ENCODE measurements around the gene ELN. TPM values are rescaled to one million over a fixed set of nuclear protein-coding genes. Genes with fewer than 3 reads are reported as not detected.

ELN gene
- total RNA-seq, 1 experiment from 2014 or later = 0.37 TPM

DNA sequence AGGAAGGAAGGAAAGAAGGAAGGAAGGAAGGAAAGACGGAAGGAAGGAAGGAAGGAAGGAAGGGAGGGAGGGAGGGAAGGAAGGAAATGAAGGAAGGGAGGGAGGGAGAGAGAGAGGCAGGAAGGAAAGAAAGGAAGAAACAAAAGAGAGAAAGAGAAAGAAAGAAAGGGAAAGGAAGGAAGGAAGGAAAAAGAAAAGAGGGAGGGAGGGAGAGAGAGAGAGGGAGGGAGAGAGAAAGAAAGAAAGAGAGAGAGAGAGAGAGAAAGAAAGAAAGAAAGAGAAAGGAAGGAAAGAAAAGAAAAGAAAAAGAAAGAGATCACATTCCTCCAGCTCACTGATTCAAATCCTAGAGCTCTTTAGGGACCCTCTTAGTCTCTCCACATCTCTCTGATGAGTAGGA, 24.7 kb downstream of the ELN start:
- Mint-ChIP-seq H3K27me3 (ENCODE audit: low read depth) (peaks cover 2% of the 10 kb centered on the region), H3K9me3 (no peaks in the 10 kb centered on the region), H3K36me3 (ENCODE audit: insufficient read depth in 1 of 3, low read depth in 3 of 3) (no peaks in the 10 kb centered on the region), H3K4me3 (no peak overlapping the region), H3K4me1 (peaks cover 12 to 16% of the 10 kb centered on the region in 2 experiments), H3K27ac (no peak overlapping the region)
- Histone ChIP-seq H3K4ac (ENCODE audit: low read depth, low read length) (no peak overlapping the region), H3K79me1 (ENCODE audit: insufficient read depth, low read depth, low read length, poor library complexity, severe bottlenecking) (no peaks in the 10 kb centered on the region), H3K4me2 (ENCODE audit: insufficient read depth, insufficient read length, low read length) (no peak overlapping the region), H4K5ac (ENCODE audit: insufficient read length, low read depth, low read length) (no peak overlapping the region), H3K18ac (ENCODE audit: insufficient read length, low read depth, low read length) (no peak overlapping the region), H2BK15ac (ENCODE audit: low read depth, low read length) (no peak overlapping the region), H3K14ac (ENCODE audit: insufficient read depth, low read length) (no peak overlapping the region), H3K79me2 (ENCODE audit: insufficient read depth, low read length) (no peaks in the 10 kb centered on the region), H3K27me3 (ENCODE audit: insufficient read depth, low read length) (no peaks in the 10 kb centered on the region), H3K23ac (ENCODE audit: insufficient read length, low read depth, low read length) (no peak overlapping the region), H2BK20ac (ENCODE audit: low read depth, low read length, poor library complexity, severe bottlenecking) (no peak overlapping the region), H2AFZ (ENCODE audit: low read length) (no peak overlapping the region), H2BK120ac (ENCODE audit: low read depth, low read length, poor library complexity, severe bottlenecking) (no peak overlapping the region), H2BK12ac (ENCODE audit: insufficient read length, low read depth, low read length) (no peak overlapping the region), H3K27ac (ENCODE audit: insufficient read length, low read depth, low read length) (no peak overlapping the region), H3K56ac (ENCODE audit: insufficient read length, low read depth, low read length) (no peak overlapping the region), H3K9ac (ENCODE audit: extremely low read depth, insufficient read length, low read length) (no peak overlapping the region), H2AK5ac (ENCODE audit: insufficient read length, low read length) (no peak overlapping the region), H3K9me3 (ENCODE audit: control insufficient read depth, low read depth, low read length) (no peaks in the 10 kb centered on the region), H4K91ac (ENCODE audit: insufficient read length, low read depth, low read length) (no peak overlapping the region), H3K23me2 (ENCODE audit: insufficient read length, low read depth, low read length, poor library complexity, severe bottlenecking) (no peaks in the 10 kb centered on the region), H2BK5ac (ENCODE audit: insufficient read length, low read length) (no peak overlapping the region), H3K4me1 (ENCODE audit: insufficient read depth, low read length) (peaks cover 2% of the 10 kb centered on the region; the same call in 1 of the 2 replicates), H4K20me1 (ENCODE audit: control insufficient read depth, insufficient read depth, insufficient read length) (no peaks in the 10 kb centered on the region), H4K8ac (replicated peaks; ENCODE audit: insufficient read length, low read depth, low read length) (no peak overlapping the region), H3T11ph (ENCODE audit: low read length) (no peak overlapping the region)
- WGBS (ENCODE audit: extremely low coverage, insufficient read length, low lambda C conversion rate) = no CpG with 5 or more reads among the region's 1 CpG
- DNase-seq = no peak
- TF ChIP-seq, protein P1, sequence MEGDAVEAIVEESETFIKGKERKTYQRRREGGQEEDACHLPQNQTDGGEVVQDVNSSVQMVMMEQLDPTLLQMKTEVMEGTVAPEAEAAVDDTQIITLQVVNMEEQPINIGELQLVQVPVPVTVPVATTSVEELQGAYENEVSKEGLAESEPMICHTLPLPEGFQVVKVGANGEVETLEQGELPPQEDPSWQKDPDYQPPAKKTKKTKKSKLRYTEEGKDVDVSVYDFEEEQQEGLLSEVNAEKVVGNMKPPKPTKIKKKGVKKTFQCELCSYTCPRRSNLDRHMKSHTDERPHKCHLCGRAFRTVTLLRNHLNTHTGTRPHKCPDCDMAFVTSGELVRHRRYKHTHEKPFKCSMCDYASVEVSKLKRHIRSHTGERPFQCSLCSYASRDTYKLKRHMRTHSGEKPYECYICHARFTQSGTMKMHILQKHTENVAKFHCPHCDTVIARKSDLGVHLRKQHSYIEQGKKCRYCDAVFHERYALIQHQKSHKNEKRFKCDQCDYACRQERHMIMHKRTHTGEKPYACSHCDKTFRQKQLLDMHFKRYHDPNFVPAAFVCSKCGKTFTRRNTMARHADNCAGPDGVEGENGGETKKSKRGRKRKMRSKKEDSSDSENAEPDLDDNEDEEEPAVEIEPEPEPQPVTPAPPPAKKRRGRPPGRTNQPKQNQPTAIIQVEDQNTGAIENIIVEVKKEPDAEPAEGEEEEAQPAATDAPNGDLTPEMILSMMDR (conservative IDR thresholded peaks at IDR 0.05) = no peak
